Suprapubic skin (tissue), 4 donors: ENCODE data around the gene DDX27.

ENCODE experiments used
- EP300 ChIP-seq: sonication (generic); formaldehyde crosslinking; IDR thresholded peaks from one replicate; pipeline ENCODE4 v1.6.1; 2017; ENCODE audit warnings: antibody characterized with exemption
- POLR2A ChIP-seq, 2 donors: fragments of 450-650 bp; IDR thresholded peaks; one replicate each; pipeline ENCODE4 v1.6.1; 2017; ENCODE audit warnings: antibody characterized with exemption in 2 of 2, mild to moderate bottlenecking in 2 of 2, moderate library complexity in 2 of 2
- POLR2AphosphoS5 ChIP-seq, 3 donors: sonication (generic); formaldehyde crosslinking; IDR thresholded peaks; one replicate each; pipeline ENCODE4 v1.6.1; 2017; ENCODE audit warnings: antibody characterized with exemption in 3 of 3
- TF ChIP-seq, protein P1 (sequence below), 2 donors: fragments of 200-600 bp in 1 of 2; fragments of 450-650 bp in 1 of 2; sonication (generic) in 1 of 2; IDR thresholded peaks; one replicate each; pipeline ENCODE4 v1.5.1; 2016 to 2019; ENCODE audit warnings: antibody characterized with exemption in 2 of 2, mild to moderate bottlenecking in 1 of 2, moderate library complexity in 1 of 2

GRCh38 chr20:49287555-49288249, 68.5 kb downstream of the DDX27 start:
- TF ChIP-seq, protein P1, sequence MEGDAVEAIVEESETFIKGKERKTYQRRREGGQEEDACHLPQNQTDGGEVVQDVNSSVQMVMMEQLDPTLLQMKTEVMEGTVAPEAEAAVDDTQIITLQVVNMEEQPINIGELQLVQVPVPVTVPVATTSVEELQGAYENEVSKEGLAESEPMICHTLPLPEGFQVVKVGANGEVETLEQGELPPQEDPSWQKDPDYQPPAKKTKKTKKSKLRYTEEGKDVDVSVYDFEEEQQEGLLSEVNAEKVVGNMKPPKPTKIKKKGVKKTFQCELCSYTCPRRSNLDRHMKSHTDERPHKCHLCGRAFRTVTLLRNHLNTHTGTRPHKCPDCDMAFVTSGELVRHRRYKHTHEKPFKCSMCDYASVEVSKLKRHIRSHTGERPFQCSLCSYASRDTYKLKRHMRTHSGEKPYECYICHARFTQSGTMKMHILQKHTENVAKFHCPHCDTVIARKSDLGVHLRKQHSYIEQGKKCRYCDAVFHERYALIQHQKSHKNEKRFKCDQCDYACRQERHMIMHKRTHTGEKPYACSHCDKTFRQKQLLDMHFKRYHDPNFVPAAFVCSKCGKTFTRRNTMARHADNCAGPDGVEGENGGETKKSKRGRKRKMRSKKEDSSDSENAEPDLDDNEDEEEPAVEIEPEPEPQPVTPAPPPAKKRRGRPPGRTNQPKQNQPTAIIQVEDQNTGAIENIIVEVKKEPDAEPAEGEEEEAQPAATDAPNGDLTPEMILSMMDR (IDR thresholded peaks at IDR 0.05) = no peak
- TF ChIP-seq POLR2A (IDR thresholded peaks at IDR 0.05) = no peak
- no peak for TF ChIP-seq POLR2AphosphoS5 (IDR thresholded peaks at IDR 0.05)
- TF ChIP-seq EP300 = no peak
